ENCODE results near the gene ZBTB16. TPM values are rescaled to one million over a fixed set of nuclear protein-coding genes. Genes with fewer than 3 reads are reported as not detected.

Gene ZBTB16
- polyA plus RNA-seq, 1 donor (not counting 4 experiments of a cell fraction or from before 2014, with no cell fraction given) = 0.18 TPM

DNA sequence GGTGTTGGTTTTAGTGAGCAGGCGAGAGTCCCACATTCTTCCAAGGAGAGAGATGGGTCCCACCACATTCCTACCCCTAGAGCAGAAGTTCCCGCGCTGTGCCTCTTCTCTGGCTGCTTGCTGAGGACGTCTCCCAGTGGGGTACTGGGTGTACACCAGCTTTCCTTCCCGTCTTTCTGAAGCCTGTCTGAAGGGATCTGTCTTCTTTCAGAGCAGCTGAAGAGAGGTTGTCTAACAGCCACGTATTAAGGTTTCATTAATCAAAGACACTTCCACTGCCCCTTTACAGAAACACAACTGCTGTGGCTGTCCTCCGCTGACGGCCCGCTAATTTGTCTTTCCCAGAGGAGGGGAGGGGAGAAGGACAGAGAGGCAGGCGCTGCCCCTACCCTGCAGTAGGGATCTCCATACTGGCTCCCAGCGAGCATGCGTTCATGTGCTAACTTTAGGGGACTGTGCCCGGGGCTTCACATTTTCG, 56.0 kb downstream of the ZBTB16 start:
- Histone ChIP-seq H4K20me1 (ENCODE audit: control insufficient read depth, extremely low read depth, insufficient read depth, low read length) (no peaks in the 10 kb centered on the region), H3K9me3 (ENCODE audit: control insufficient read depth, low read depth, low read length) (no peaks in the 10 kb centered on the region), H3K4me2 (ENCODE audit: control insufficient read depth, extremely low read depth, insufficient read depth, low read depth, low read length) (no peak overlapping the region), H3K79me2 (ENCODE audit: control insufficient read depth, insufficient read depth, low read length) (no peaks in the 10 kb centered on the region), H3K4me3 (ENCODE audit: control insufficient read depth in 2 of 3, extremely low read depth in 1 of 3, insufficient read depth in 2 of 3, low read depth in 1 of 3, low read length in 3 of 3) (no peak overlapping the region), H3K4me1 (ENCODE audit: control insufficient read depth, extremely low read depth, insufficient read depth, low read length) (no peaks in the 10 kb centered on the region), H3K9me1 (ENCODE audit: control insufficient read depth, extremely low read depth, insufficient read depth, low read length) (no peaks in the 10 kb centered on the region), H3K27ac (ENCODE audit: control insufficient read depth, insufficient read depth, low read length) (no peak overlapping the region), H3K27me3 (ENCODE audit: control insufficient read depth, extremely low read depth, insufficient read depth, low read length) (peaks cover 19% of the 10 kb centered on the region), H2AFZ (ENCODE audit: control insufficient read depth, low read length) (no peak overlapping the region), H3K36me3 (ENCODE audit: control insufficient read depth in 2 of 2, extremely low read depth in 1 of 2, insufficient read depth in 2 of 2, low read length in 2 of 2) (no peaks in the 10 kb centered on the region), H3K9ac (ENCODE audit: control insufficient read depth, extremely low read depth, insufficient read depth, low read length) (no peak overlapping the region)
- TF ChIP-seq EZH2 (IDR thresholded peaks at IDR 0.05; ENCODE audit: low read length) = no peak
- TF ChIP-seq CTCF (optimal IDR thresholded peaks at IDR 0.05 in 1 of 3, IDR thresholded peaks at IDR 0.05 in 1 of 3, conservative IDR thresholded peaks at IDR 0.05 in 1 of 3; ENCODE audit: extremely low read depth in 1 of 3, insufficient read depth in 2 of 3, low read length in 3 of 3) = no peak
- no peak for DNase-seq (ENCODE audit: low read depth, low spot score)
- dilution Hi-C loops (cut with MboI; ENCODE audit: extremely low pct_ligation_motif_present, low sequenced_read_pairs) = no loop called here
- no peak for FAIRE-seq

DNA sequence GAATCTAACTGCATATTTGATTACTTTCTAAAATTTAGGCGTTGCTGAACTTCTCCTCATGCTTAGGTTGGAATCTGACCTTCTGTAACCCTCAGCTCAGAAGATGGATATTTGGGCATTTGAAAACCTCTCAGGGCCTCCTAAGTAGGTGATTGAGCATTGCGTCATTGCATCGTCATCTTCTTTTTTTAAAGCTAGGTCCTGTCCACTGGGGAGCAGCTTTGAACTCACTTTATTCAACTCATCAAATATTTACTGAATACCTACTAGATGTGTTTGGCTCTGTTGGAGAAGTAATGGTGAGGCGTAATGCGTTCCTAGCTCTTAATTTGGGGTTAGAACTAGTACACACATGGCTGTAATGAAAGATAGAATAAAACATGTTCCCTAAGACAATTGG, 56.8 kb downstream of the ZBTB16 start:
- H3K9me1 ChIP-seq (ENCODE audit: control insufficient read depth, extremely low read depth, insufficient read depth, low read length) = no peaks in the 10 kb centered on the region
- no peaks in the 10 kb centered on the region for H3K79me2 ChIP-seq (ENCODE audit: control insufficient read depth, insufficient read depth, low read length)
- H3K27ac ChIP-seq (ENCODE audit: control insufficient read depth, insufficient read depth, low read length) = no peak overlapping the region
- H3K9ac ChIP-seq (ENCODE audit: control insufficient read depth, extremely low read depth, insufficient read depth, low read length) = no peak overlapping the region
- no peak for FAIRE-seq
- dilution Hi-C loops (cut with MboI; ENCODE audit: extremely low pct_ligation_motif_present, low sequenced_read_pairs) = no loop called here
- no peaks in the 10 kb centered on the region for H4K20me1 ChIP-seq (ENCODE audit: control insufficient read depth, extremely low read depth, insufficient read depth, low read length)
- no peaks in the 10 kb centered on the region for H3K9me3 ChIP-seq (ENCODE audit: control insufficient read depth, low read depth, low read length)
- H3K4me1 ChIP-seq (ENCODE audit: control insufficient read depth, extremely low read depth, insufficient read depth, low read length) = no peaks in the 10 kb centered on the region
- H3K27me3 ChIP-seq (ENCODE audit: control insufficient read depth, extremely low read depth, insufficient read depth, low read length) = peaks cover 14% of the 10 kb centered on the region
- H3K36me3 ChIP-seq (ENCODE audit: control insufficient read depth in 2 of 2, extremely low read depth in 1 of 2, insufficient read depth in 2 of 2, low read length in 2 of 2) = no peaks in the 10 kb centered on the region
- H3K4me3 ChIP-seq (ENCODE audit: control insufficient read depth in 2 of 3, extremely low read depth in 1 of 3, insufficient read depth in 2 of 3, low read depth in 1 of 3, low read length in 3 of 3) = no peak overlapping the region
- TF ChIP-seq CTCF (optimal IDR thresholded peaks at IDR 0.05 in 1 of 3, IDR thresholded peaks at IDR 0.05 in 1 of 3, conservative IDR thresholded peaks at IDR 0.05 in 1 of 3; ENCODE audit: extremely low read depth in 1 of 3, insufficient read depth in 2 of 3, low read length in 3 of 3) (no peak), EZH2 (IDR thresholded peaks at IDR 0.05; ENCODE audit: low read length) (no peak)
- no peak overlapping the region for H2AFZ ChIP-seq (ENCODE audit: control insufficient read depth, low read length)
- DNase-seq (ENCODE audit: low read depth, low spot score) = no peak
- H3K4me2 ChIP-seq (ENCODE audit: control insufficient read depth, extremely low read depth, insufficient read depth, low read depth, low read length) = no peak overlapping the region
